ENCODE measurements around the gene LTBR. TPM values are rescaled to one million over a fixed set of nuclear protein-coding genes. Genes with fewer than 3 reads are reported as not detected.

LTBR gene
- total RNA-seq, 2 experiments from 2014 or later = 1.5 to 1.6 TPM

- intact Hi-C loops (cut with micrococcal nuclease) = no loop called here
- Mint-ChIP-seq H3K4me3 (no peak overlapping the region), H3K4me1 (ENCODE audit: low read depth) (no peaks in the 10 kb centered on the region), H3K27me3 (no peaks in the 10 kb centered on the region), H3K27ac (no peak overlapping the region), H3K9me3 (no peaks in the 10 kb centered on the region), H3K36me3 (ENCODE audit: low read depth) (no peaks in the 10 kb centered on the region)
- DNase-seq = no peak
- TF ChIP-seq CTCF (IDR thresholded peaks at IDR 0.05) = no peak
- CTCF ChIA-PET = no interaction called here
- no peak for ATAC-seq
- POLR2A ChIA-PET = no interaction called here
Measured at GRCh38 chr12:6407236-6407954, 23.4 kb downstream of the LTBR start.

GRCh38 chr12:6416596-6416995, 32.6 kb downstream of the LTBR start:
- intact Hi-C loops (cut with micrococcal nuclease) = no loop called here
- ATAC-seq (no peak), DNase-seq (no peak)
- ChIA-PET CTCF (interaction anchor here (1.3 kb wide), 1 partner anchor 48 kb away, joined by 3 read pairs; no protein-coding TSS in a partner anchor), POLR2A (interaction anchor here (0.8 kb wide), 1 partner anchor 84 kb away, joined by 3 read pairs; no protein-coding TSS in a partner anchor)
- no peaks in the 10 kb centered on the region for H3K36me3 Mint-ChIP-seq (ENCODE audit: low read depth)
- H3K4me1 Mint-ChIP-seq (ENCODE audit: low read depth) = peaks cover 8% of the 10 kb centered on the region
- no peaks in the 10 kb centered on the region for H3K27me3 Mint-ChIP-seq
- no peaks in the 10 kb centered on the region for H3K9me3 Mint-ChIP-seq
- TF ChIP-seq CTCF (IDR thresholded peaks at IDR 0.05) = no peak
- no peak overlapping the region for H3K4me3 Mint-ChIP-seq
- no peak overlapping the region for H3K27ac Mint-ChIP-seq

- no peak for TF ChIP-seq CTCF (IDR thresholded peaks at IDR 0.05)
- Mint-ChIP-seq H3K27me3 (no peaks in the 10 kb centered on the region), H3K4me3 (no peak overlapping the region), H3K27ac (no peak overlapping the region), H3K9me3 (no peaks in the 10 kb centered on the region), H3K4me1 (ENCODE audit: low read depth) (peaks cover 16% of the 10 kb centered on the region), H3K36me3 (ENCODE audit: low read depth) (no peaks in the 10 kb centered on the region)
- intact Hi-C loops (cut with micrococcal nuclease) = no loop called here
- ChIA-PET POLR2A (no interaction called here), CTCF (interaction anchor here (1.5 kb wide), 1 partner anchor 42 kb away, joined by 3 read pairs; no protein-coding TSS in a partner anchor)
- DNase-seq (no peak), ATAC-seq (no peak)
Measured at GRCh38 chr12:6418796-6419195, 34.8 kb downstream of the LTBR start.

GRCh38 chr12:6420364-6420763, 36.4 kb downstream of the LTBR start:
- no peak overlapping the region for H3K4me3 Mint-ChIP-seq
- ChIA-PET POLR2A (interaction anchor here (1.5 kb wide), 1 partner anchor 42 kb away, joined by 3 read pairs; no protein-coding TSS in a partner anchor), CTCF (interaction anchor here (0.8 to 1.4 kb wide), 3 partner anchors 11 to 45 kb away, joined by 4 to 5 read pairs (median 4); no protein-coding TSS in a partner anchor)
- TF ChIP-seq CTCF (IDR thresholded peaks at IDR 0.05) = no peak
- no peak for ATAC-seq
- H3K27ac Mint-ChIP-seq = no peak overlapping the region
- DNase-seq = no peak
- intact Hi-C loops (cut with micrococcal nuclease) = loop anchor here (10.0 kb wide), 1 partner anchor 86 kb away; no protein-coding TSS in a partner anchor
- H3K27me3 Mint-ChIP-seq = no peaks in the 10 kb centered on the region
- H3K9me3 Mint-ChIP-seq = no peaks in the 10 kb centered on the region
- H3K4me1 Mint-ChIP-seq (ENCODE audit: low read depth) = peaks cover 28% of the 10 kb centered on the region
- no peaks in the 10 kb centered on the region for H3K36me3 Mint-ChIP-seq (ENCODE audit: low read depth)

Data from activated CD8-positive, alpha-beta T cell treated with anti-CD3 and anti-CD28 coated beads for 36 hours (primary cell).